ENCODE measurements around the gene SLC29A4. TPM values are rescaled to one million over a fixed set of nuclear protein-coding genes. Genes with fewer than 3 reads are reported as not detected.
A peak's percentile ranks its signal among the peaks of the same experiment; 100 is the strongest.

The SLC29A4 gene
- total RNA-seq, 2 experiments from 2014 or later: 0.39 to 1.1 TPM

DNA sequence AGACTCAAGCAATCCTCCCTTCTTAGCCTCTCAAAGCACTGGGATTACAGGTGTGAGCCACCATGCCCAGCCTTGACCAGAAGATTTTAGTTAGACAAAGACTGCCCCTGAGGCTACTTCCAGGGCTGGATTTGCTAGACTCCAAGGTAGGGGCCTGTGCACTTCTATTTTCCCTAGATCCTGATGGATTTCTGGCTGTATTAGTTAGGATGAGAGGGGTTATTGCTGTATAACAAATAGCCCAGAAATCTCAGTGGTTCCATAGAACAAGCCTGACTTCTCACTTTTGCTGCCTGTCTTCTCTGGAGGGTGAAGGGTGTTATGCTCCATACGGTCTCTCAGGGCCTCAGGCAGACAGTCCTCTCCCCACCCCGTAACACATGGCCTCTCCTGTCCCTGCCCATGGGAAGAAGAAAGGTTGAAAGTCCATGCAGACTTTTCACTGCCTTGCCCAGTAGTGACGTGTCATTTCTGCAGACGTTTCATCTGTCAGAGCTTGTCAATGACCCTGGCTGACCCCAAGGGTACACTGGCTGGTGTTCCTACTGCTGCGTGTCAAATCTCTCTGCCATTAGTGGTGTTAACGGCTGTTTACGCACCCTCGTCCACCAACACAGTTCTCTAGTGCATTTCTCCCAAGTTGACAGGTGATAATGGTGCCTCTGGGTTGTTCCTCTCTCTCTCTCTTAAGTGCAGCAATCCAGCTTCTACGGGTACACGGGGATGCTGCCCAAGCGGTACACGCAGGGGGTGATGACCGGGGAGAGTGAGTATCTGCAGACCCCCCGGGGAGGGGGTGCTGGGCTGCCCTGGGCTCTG, 11.6 kb downstream of the SLC29A4 start:
- no peaks in the 10 kb centered on the region for H3K36me3 ChIP-seq (ENCODE audit: insufficient read depth, low read length)
- no peak overlapping the region for H3K27ac ChIP-seq (ENCODE audit: low read depth in 1 of 2, low read length in 2 of 2)
- no peaks in the 10 kb centered on the region for H3K27me3 ChIP-seq (ENCODE audit: control insufficient read depth in 1 of 2, insufficient read depth in 2 of 2, low read length in 2 of 2)
- Mint-ChIP-seq H3K4me1 (ENCODE audit: low read depth) (peaks cover 13% of the 10 kb centered on the region), H3K4me3 (no peak overlapping the region), H3K9me3 (no peaks in the 10 kb centered on the region), H3K27me3 (no peaks in the 10 kb centered on the region), H3K27ac (no peak overlapping the region), H3K36me3 (ENCODE audit: low read depth) (no peaks in the 10 kb centered on the region)
- H3K4me3 ChIP-seq (ENCODE audit: low read length): no peak overlapping the region
- POLR2A ChIA-PET: no interaction called here
- H3K4me1 ChIP-seq (ENCODE audit: insufficient read depth, low read length): peaks cover 21% of the 10 kb centered on the region
- peaks cover 14 to 25% of the 10 kb centered on the region in 2 experiments for H3K9me3 ChIP-seq (ENCODE audit: control insufficient read depth in 1 of 2, insufficient read depth in 1 of 2, low read length in 2 of 2)
- CTCF ChIA-PET: no interaction called here
- ATAC-seq (ENCODE audit: poor library complexity): no peak
- TF ChIP-seq, protein P1, sequence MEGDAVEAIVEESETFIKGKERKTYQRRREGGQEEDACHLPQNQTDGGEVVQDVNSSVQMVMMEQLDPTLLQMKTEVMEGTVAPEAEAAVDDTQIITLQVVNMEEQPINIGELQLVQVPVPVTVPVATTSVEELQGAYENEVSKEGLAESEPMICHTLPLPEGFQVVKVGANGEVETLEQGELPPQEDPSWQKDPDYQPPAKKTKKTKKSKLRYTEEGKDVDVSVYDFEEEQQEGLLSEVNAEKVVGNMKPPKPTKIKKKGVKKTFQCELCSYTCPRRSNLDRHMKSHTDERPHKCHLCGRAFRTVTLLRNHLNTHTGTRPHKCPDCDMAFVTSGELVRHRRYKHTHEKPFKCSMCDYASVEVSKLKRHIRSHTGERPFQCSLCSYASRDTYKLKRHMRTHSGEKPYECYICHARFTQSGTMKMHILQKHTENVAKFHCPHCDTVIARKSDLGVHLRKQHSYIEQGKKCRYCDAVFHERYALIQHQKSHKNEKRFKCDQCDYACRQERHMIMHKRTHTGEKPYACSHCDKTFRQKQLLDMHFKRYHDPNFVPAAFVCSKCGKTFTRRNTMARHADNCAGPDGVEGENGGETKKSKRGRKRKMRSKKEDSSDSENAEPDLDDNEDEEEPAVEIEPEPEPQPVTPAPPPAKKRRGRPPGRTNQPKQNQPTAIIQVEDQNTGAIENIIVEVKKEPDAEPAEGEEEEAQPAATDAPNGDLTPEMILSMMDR (IDR thresholded peaks at IDR 0.05): no peak
- no peak for DNase-seq
- intact Hi-C loops (cut with DNase I, micrococcal nuclease): no loop called here

DNA sequence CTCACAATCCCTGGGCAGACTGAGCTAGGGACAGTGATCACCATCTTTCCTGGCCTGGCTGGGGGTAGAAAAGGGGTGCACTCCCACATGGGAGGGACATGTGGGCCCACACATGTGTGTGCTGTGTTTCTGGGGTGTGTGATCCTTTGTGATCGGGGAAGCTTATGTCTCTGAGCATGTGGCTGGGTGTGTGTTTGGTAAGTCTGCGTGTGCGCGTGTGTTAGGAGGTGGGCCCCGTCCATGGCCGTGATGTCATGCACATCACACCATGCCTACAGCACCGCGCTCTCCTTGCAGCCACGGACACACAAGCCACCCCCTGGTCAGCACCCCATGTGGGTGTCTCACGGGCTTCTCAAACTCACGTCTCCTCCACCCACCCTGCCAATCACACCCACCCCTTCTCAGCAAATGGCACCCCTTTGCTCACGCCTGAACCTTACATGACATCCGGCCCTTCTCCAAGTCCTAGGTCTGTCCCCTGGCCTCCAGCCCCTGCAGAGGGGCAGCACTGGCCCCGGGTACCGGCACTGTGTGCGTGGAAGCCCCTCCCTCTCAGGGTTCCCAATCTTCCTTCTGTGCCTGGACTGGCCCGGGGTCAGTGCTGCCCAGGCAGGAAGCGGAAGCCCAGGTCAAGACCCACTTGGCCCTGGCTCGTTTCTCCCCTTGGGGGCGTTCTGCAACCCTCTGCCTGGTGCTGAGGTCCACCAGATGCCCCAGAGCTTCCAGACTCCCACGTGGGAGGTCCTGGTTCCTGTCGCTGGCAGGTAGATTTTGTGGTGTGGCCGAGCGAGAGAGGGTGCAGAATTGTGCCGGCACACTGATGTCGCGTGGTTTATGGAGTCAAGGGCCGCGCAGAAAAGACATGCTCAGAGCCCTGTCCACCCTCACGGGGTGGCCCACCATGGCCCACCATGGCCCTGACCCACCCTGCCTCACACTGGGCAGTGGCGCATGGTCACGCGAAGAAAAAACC, 12.6 kb downstream of the SLC29A4 start:
- peaks cover 21% of the 10 kb centered on the region for H3K4me1 ChIP-seq (ENCODE audit: insufficient read depth, low read length)
- peak overlapping the region; percentile 62 for H3K4me3 Mint-ChIP-seq
- intact Hi-C loops (cut with DNase I, micrococcal nuclease): no loop called here
- no peak overlapping the region for H3K27ac Mint-ChIP-seq
- no peaks in the 10 kb centered on the region for H3K27me3 Mint-ChIP-seq
- TF ChIP-seq, protein P1 (IDR thresholded peaks at IDR 0.05): no peak
- no peaks in the 10 kb centered on the region for H3K36me3 ChIP-seq (ENCODE audit: insufficient read depth, low read length)
- ATAC-seq (ENCODE audit: poor library complexity) (no peak), DNase-seq (no peak)
- H3K9me3 ChIP-seq (ENCODE audit: control insufficient read depth in 1 of 2, insufficient read depth in 1 of 2, low read length in 2 of 2): peaks cover 14 to 28% of the 10 kb centered on the region in 2 experiments
- ChIA-PET POLR2A (no interaction called here), CTCF (no interaction called here)
- no peak overlapping the region for H3K27ac ChIP-seq (ENCODE audit: low read depth in 1 of 2, low read length in 2 of 2)
- H3K27me3 ChIP-seq (ENCODE audit: control insufficient read depth in 1 of 2, insufficient read depth in 2 of 2, low read length in 2 of 2): no peaks in the 10 kb centered on the region
- no peaks in the 10 kb centered on the region for H3K36me3 Mint-ChIP-seq (ENCODE audit: low read depth)
- H3K9me3 Mint-ChIP-seq: no peaks in the 10 kb centered on the region
- H3K4me3 ChIP-seq (ENCODE audit: low read length): no peak overlapping the region
- H3K4me1 Mint-ChIP-seq (ENCODE audit: low read depth): peaks cover 13% of the 10 kb centered on the region

DNA sequence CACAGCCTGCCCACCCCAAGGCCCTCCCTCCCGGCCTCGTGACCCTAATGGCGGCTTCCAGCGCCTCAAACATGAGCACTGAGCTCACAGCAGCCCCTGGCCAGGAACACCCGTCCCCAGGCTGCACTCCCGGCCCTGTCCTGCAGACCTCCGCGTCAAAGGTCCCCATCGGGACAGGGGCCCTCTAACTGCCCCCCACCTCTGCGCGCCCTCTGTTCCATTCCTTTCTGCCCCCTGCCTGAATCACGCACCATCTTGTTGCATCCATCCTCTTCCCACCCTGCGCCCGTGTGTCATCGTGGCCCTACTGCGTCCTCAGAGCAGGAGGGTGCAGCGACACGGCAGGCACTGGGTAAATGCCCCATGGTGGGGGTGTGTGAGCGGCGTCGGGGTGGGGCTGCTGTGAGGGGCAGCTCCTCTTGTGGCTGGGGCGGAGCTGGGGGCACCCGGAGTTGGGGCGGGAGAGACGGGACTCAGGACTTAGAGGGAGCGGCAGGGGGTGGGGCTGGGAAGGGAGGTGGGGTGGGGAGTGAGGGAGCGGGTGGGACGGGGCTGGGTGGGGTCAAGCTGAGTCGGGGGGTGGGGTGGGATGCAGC, 13.4 kb downstream of the SLC29A4 start:
- Histone ChIP-seq H3K36me3 (ENCODE audit: insufficient read depth, low read length) (no peaks in the 10 kb centered on the region), H3K27ac (ENCODE audit: low read depth in 1 of 2, low read length in 2 of 2) (no peak overlapping the region), H3K4me3 (ENCODE audit: low read length) (no peak overlapping the region), H3K9me3 (ENCODE audit: control insufficient read depth in 1 of 2, insufficient read depth in 1 of 2, low read length in 2 of 2) (peaks cover 14 to 28% of the 10 kb centered on the region in 2 experiments), H3K4me1 (ENCODE audit: insufficient read depth, low read length) (peaks cover 21% of the 10 kb centered on the region), H3K27me3 (ENCODE audit: control insufficient read depth in 1 of 2, insufficient read depth in 2 of 2, low read length in 2 of 2) (no peaks in the 10 kb centered on the region)
- peak in 3 of 14 experiments; percentile 19 to 40 (median 31) for DNase-seq
- Mint-ChIP-seq H3K9me3 (no peaks in the 10 kb centered on the region), H3K27ac (no peak overlapping the region), H3K36me3 (ENCODE audit: low read depth) (no peaks in the 10 kb centered on the region), H3K4me3 (peak overlapping the region; percentile 62), H3K27me3 (no peaks in the 10 kb centered on the region), H3K4me1 (ENCODE audit: low read depth) (peaks cover 13% of the 10 kb centered on the region)
- no peak for ATAC-seq (ENCODE audit: poor library complexity)
- ChIA-PET CTCF (no interaction called here), POLR2A (interaction anchor here (0.9 to 1.4 kb wide), 2 partner anchors 18 to 101 kb away, joined by 3 to 4 read pairs; no protein-coding TSS in a partner anchor)
- TF ChIP-seq, protein P1 (IDR thresholded peaks at IDR 0.05): no peak
- intact Hi-C loops (cut with DNase I, micrococcal nuclease): no loop called here
